Ovary (tissue), 3 donors: ENCODE results near the gene HSPH1.

ENCODE experiments used
- CTCF ChIP-seq, 3 donors: fragments of 450-650 bp in 2 of 3; fragments of 200-600 bp in 1 of 3; IDR thresholded peaks; one replicate each; pipeline versions ENCODE4 v1.5.1 to v1.8.0; 2016 to 2022; ENCODE audit warnings: antibody characterized with exemption in 3 of 3, mild to moderate bottlenecking in 1 of 3
- POLR2A ChIP-seq: fragments of 450-650 bp; IDR thresholded peaks from one replicate; pipeline ENCODE4 v1.6.1; 2017; ENCODE audit warnings: antibody characterized with exemption, mild to moderate bottlenecking, moderate library complexity
- donor health status: DM: no; HTN: no; CAD: no.

GRCh38 chr13:31096654-31097302 lies 64.9 kb downstream of the HSPH1 start:
- TF ChIP-seq CTCF (IDR thresholded peaks at IDR 0.05) (no peak), POLR2A (no peak)
